ENCODE data around the gene NEDD4L.

DNA sequence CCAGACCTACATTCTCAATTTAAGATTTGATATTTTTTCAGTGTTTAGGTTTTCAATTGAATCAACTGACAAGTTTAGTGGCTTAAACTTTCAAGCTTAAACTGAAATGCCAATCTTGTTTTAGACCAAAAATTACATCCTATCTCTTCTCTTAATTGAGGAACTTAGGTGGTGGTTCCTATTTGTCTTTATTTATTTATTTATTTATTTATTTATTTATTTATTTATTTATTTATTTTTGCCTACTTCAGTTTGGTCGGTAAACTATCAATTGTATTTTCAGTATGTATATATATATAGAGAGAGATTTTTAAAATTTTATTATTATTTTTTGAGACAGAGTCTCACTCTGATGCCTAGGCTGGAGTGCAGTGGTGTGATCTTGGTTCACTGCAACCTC lies 68.1 kb downstream of the NEDD4L start:
- TF ChIP-seq, protein P1, sequence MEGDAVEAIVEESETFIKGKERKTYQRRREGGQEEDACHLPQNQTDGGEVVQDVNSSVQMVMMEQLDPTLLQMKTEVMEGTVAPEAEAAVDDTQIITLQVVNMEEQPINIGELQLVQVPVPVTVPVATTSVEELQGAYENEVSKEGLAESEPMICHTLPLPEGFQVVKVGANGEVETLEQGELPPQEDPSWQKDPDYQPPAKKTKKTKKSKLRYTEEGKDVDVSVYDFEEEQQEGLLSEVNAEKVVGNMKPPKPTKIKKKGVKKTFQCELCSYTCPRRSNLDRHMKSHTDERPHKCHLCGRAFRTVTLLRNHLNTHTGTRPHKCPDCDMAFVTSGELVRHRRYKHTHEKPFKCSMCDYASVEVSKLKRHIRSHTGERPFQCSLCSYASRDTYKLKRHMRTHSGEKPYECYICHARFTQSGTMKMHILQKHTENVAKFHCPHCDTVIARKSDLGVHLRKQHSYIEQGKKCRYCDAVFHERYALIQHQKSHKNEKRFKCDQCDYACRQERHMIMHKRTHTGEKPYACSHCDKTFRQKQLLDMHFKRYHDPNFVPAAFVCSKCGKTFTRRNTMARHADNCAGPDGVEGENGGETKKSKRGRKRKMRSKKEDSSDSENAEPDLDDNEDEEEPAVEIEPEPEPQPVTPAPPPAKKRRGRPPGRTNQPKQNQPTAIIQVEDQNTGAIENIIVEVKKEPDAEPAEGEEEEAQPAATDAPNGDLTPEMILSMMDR (IDR thresholded peaks at IDR 0.05), result no peak
- no peak for TF ChIP-seq POLR2A (IDR thresholded peaks at IDR 0.05)

All from adrenal gland (tissue), 5 donors.